ENCODE data around the gene PHF19.
A peak's percentile ranks its signal among the peaks of the same experiment; 100 is the strongest.

Gene PHF19

GRCh38 chr9:120856700-120857099 is 20.3 kb downstream of the PHF19 start:
- H3K36me3 ChIP-seq (ENCODE audit: control insufficient read depth, insufficient read depth, low read length) = peaks cover 58% of the 10 kb centered on the region
- no peak overlapping the region for H3K4me3 ChIP-seq (ENCODE audit: insufficient read depth, low read depth, low read length, poor library complexity, severe bottlenecking)
- no peaks in the 10 kb centered on the region for H3K4me1 ChIP-seq (ENCODE audit: control insufficient read depth, insufficient read depth, low read length, poor library complexity, severe bottlenecking)
- H3K27ac ChIP-seq (ENCODE audit: insufficient read depth, low read length, poor library complexity, severe bottlenecking) = no peak overlapping the region
- DNase-seq = no peak
- H3K27me3 ChIP-seq (replicated peaks; ENCODE audit: control insufficient read depth, insufficient read depth, low read length, poor library complexity, severe bottlenecking) = no peaks in the 10 kb centered on the region
- no peaks in the 10 kb centered on the region for H3K9me3 ChIP-seq (ENCODE audit: control insufficient read depth, low read length)

- DNase-seq = no peak
- no peaks in the 10 kb centered on the region for H3K27me3 ChIP-seq (replicated peaks; ENCODE audit: control insufficient read depth, insufficient read depth, low read length, poor library complexity, severe bottlenecking)
- no peaks in the 10 kb centered on the region for H3K9me3 ChIP-seq (ENCODE audit: control insufficient read depth, low read length)
- no peaks in the 10 kb centered on the region for H3K4me1 ChIP-seq (ENCODE audit: control insufficient read depth, insufficient read depth, low read length, poor library complexity, severe bottlenecking)
- no peak overlapping the region for H3K4me3 ChIP-seq (ENCODE audit: insufficient read depth, low read depth, low read length, poor library complexity, severe bottlenecking)
- H3K27ac ChIP-seq (ENCODE audit: insufficient read depth, low read length, poor library complexity, severe bottlenecking) = no peak overlapping the region
- peaks cover 58% of the 10 kb centered on the region for H3K36me3 ChIP-seq (ENCODE audit: control insufficient read depth, insufficient read depth, low read length)
These were observed 20.9 kb downstream of the PHF19 start for GRCh38 chr9:120855827-120856670.

GRCh38 chr9:120854596-120855327 is 22.2 kb downstream of the PHF19 start:
- no peaks in the 10 kb centered on the region for H3K9me3 ChIP-seq (ENCODE audit: control insufficient read depth, low read length)
- H3K36me3 ChIP-seq (ENCODE audit: control insufficient read depth, insufficient read depth, low read length) = peaks cover 49% of the 10 kb centered on the region

GRCh38 chr9:120853198-120853597 is 23.8 kb downstream of the PHF19 start:
- H3K4me1 ChIP-seq (ENCODE audit: control insufficient read depth, insufficient read depth, low read length, poor library complexity, severe bottlenecking) = no peaks in the 10 kb centered on the region
- peaks cover 34% of the 10 kb centered on the region for H3K36me3 ChIP-seq (ENCODE audit: control insufficient read depth, insufficient read depth, low read length)
- H3K27ac ChIP-seq (ENCODE audit: insufficient read depth, low read length, poor library complexity, severe bottlenecking) = no peak overlapping the region
- no peaks in the 10 kb centered on the region for H3K27me3 ChIP-seq (replicated peaks; ENCODE audit: control insufficient read depth, insufficient read depth, low read length, poor library complexity, severe bottlenecking)
- no peak overlapping the region for H3K4me3 ChIP-seq (ENCODE audit: insufficient read depth, low read depth, low read length, poor library complexity, severe bottlenecking)
- H3K9me3 ChIP-seq (ENCODE audit: control insufficient read depth, low read length) = no peaks in the 10 kb centered on the region
- DNase-seq = no peak

More at GRCh38 chr9:120854596-120855327, 22.2 kb downstream of the PHF19 start:
- Histone ChIP-seq H3K27ac (ENCODE audit: insufficient read depth, low read length, poor library complexity, severe bottlenecking) (no peak overlapping the region), H3K27me3 (replicated peaks; ENCODE audit: control insufficient read depth, insufficient read depth, low read length, poor library complexity, severe bottlenecking) (no peaks in the 10 kb centered on the region), H3K4me3 (ENCODE audit: insufficient read depth, low read depth, low read length, poor library complexity, severe bottlenecking) (no peak overlapping the region), H3K4me1 (ENCODE audit: control insufficient read depth, insufficient read depth, low read length, poor library complexity, severe bottlenecking) (no peaks in the 10 kb centered on the region)
- no peak for DNase-seq

GRCh38 chr9:120852240-120853010 is 24.6 kb downstream of the PHF19 start:
- Histone ChIP-seq H3K36me3 (ENCODE audit: control insufficient read depth, insufficient read depth, low read length) (peaks cover 26% of the 10 kb centered on the region), H3K4me3 (ENCODE audit: insufficient read depth, low read depth, low read length, poor library complexity, severe bottlenecking) (no peak overlapping the region), H3K9me3 (ENCODE audit: control insufficient read depth, low read length) (no peaks in the 10 kb centered on the region), H3K27ac (ENCODE audit: insufficient read depth, low read length, poor library complexity, severe bottlenecking) (no peak overlapping the region), H3K27me3 (replicated peaks; ENCODE audit: control insufficient read depth, insufficient read depth, low read length, poor library complexity, severe bottlenecking) (no peaks in the 10 kb centered on the region), H3K4me1 (ENCODE audit: control insufficient read depth, insufficient read depth, low read length, poor library complexity, severe bottlenecking) (peaks cover under 1% of the 10 kb centered on the region)
- DNase-seq = no peak

GRCh38 chr9:120851449-120851848 is 25.5 kb downstream of the PHF19 start:
- Histone ChIP-seq H3K4me3 (ENCODE audit: insufficient read depth, low read depth, low read length, poor library complexity, severe bottlenecking) (no peak overlapping the region), H3K27me3 (replicated peaks; ENCODE audit: control insufficient read depth, insufficient read depth, low read length, poor library complexity, severe bottlenecking) (no peaks in the 10 kb centered on the region), H3K4me1 (ENCODE audit: control insufficient read depth, insufficient read depth, low read length, poor library complexity, severe bottlenecking) (peaks cover 10% of the 10 kb centered on the region), H3K9me3 (ENCODE audit: control insufficient read depth, low read length) (no peaks in the 10 kb centered on the region), H3K36me3 (ENCODE audit: control insufficient read depth, insufficient read depth, low read length) (peaks cover 21% of the 10 kb centered on the region), H3K27ac (ENCODE audit: insufficient read depth, low read length, poor library complexity, severe bottlenecking) (no peak overlapping the region)
- no peak for DNase-seq

GRCh38 chr9:120850315-120850714 is 26.7 kb downstream of the PHF19 start:
- H3K36me3 ChIP-seq (ENCODE audit: control insufficient read depth, insufficient read depth, low read length) = peaks cover 21% of the 10 kb centered on the region
- H3K27me3 ChIP-seq (replicated peaks; ENCODE audit: control insufficient read depth, insufficient read depth, low read length, poor library complexity, severe bottlenecking) = no peaks in the 10 kb centered on the region
- no peak overlapping the region for H3K4me3 ChIP-seq (ENCODE audit: insufficient read depth, low read depth, low read length, poor library complexity, severe bottlenecking)
- no peaks in the 10 kb centered on the region for H3K9me3 ChIP-seq (ENCODE audit: control insufficient read depth, low read length)
- peaks cover 21% of the 10 kb centered on the region for H3K4me1 ChIP-seq (ENCODE audit: control insufficient read depth, insufficient read depth, low read length, poor library complexity, severe bottlenecking)
- H3K27ac ChIP-seq (ENCODE audit: insufficient read depth, low read length, poor library complexity, severe bottlenecking) = no peak overlapping the region
- DNase-seq = no peak

- H3K9me3 ChIP-seq (ENCODE audit: control insufficient read depth, low read length) = no peaks in the 10 kb centered on the region
- H3K27me3 ChIP-seq (replicated peaks; ENCODE audit: control insufficient read depth, insufficient read depth, low read length, poor library complexity, severe bottlenecking) = no peaks in the 10 kb centered on the region
- H3K4me1 ChIP-seq (ENCODE audit: control insufficient read depth, insufficient read depth, low read length, poor library complexity, severe bottlenecking) = peaks cover 34% of the 10 kb centered on the region
- H3K27ac ChIP-seq (ENCODE audit: insufficient read depth, low read length, poor library complexity, severe bottlenecking) = peak overlapping the region; percentile 72
- peaks cover 10% of the 10 kb centered on the region for H3K36me3 ChIP-seq (ENCODE audit: control insufficient read depth, insufficient read depth, low read length)
- no peak for DNase-seq
- no peak overlapping the region for H3K4me3 ChIP-seq (ENCODE audit: insufficient read depth, low read depth, low read length, poor library complexity, severe bottlenecking)
These were observed 30.1 kb downstream of the PHF19 start for GRCh38 chr9:120846906-120847305.

GRCh38 chr9:120846251-120846889 is 30.6 kb downstream of the PHF19 start:
- Histone ChIP-seq H3K27ac (ENCODE audit: insufficient read depth, low read length, poor library complexity, severe bottlenecking) (peak overlapping the region; percentile 72), H3K9me3 (ENCODE audit: control insufficient read depth, low read length) (no peaks in the 10 kb centered on the region)
- no peak for DNase-seq

More at GRCh38 chr9:120846251-120846889, 30.6 kb downstream of the PHF19 start:
- Histone ChIP-seq H3K27me3 (replicated peaks; ENCODE audit: control insufficient read depth, insufficient read depth, low read length, poor library complexity, severe bottlenecking) (no peaks in the 10 kb centered on the region), H3K4me1 (ENCODE audit: control insufficient read depth, insufficient read depth, low read length, poor library complexity, severe bottlenecking) (peaks cover 34% of the 10 kb centered on the region), H3K36me3 (ENCODE audit: control insufficient read depth, insufficient read depth, low read length) (peaks cover 7% of the 10 kb centered on the region), H3K4me3 (ENCODE audit: insufficient read depth, low read depth, low read length, poor library complexity, severe bottlenecking) (peak overlapping the region; percentile 1)
